ENCODE results near the gene RPP25L.

DNA sequence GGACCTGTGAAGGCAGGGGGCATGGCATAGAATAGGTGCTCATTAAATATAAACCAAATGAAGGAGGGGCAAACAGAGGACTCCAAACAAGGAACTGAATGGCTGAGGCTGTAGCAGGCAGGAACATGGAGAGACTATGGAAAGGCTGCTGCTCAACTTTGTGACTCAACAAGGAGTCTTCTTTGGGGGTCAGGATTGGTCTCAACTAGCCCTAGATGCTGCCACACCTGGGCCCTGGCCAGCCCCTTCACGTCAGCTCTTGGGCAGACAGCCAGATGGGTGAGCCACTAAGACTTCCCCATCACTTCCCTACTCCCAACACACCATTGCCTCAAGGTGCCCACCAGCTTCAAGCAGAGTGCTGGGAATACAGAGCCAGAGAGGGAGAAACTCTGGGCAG lies 11.0 kb downstream of the RPP25L start:
- TF ChIP-seq, protein P1, sequence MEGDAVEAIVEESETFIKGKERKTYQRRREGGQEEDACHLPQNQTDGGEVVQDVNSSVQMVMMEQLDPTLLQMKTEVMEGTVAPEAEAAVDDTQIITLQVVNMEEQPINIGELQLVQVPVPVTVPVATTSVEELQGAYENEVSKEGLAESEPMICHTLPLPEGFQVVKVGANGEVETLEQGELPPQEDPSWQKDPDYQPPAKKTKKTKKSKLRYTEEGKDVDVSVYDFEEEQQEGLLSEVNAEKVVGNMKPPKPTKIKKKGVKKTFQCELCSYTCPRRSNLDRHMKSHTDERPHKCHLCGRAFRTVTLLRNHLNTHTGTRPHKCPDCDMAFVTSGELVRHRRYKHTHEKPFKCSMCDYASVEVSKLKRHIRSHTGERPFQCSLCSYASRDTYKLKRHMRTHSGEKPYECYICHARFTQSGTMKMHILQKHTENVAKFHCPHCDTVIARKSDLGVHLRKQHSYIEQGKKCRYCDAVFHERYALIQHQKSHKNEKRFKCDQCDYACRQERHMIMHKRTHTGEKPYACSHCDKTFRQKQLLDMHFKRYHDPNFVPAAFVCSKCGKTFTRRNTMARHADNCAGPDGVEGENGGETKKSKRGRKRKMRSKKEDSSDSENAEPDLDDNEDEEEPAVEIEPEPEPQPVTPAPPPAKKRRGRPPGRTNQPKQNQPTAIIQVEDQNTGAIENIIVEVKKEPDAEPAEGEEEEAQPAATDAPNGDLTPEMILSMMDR (IDR thresholded peaks at IDR 0.05; ENCODE audit: low read length): no peak
- TF ChIP-seq EZH2phosphoT487 (IDR thresholded peaks at IDR 0.05; ENCODE audit: low read length): no peak

Data from MM.1S (cell line).